Heart left ventricle (tissue), 13 donors: ENCODE measurements around the gene FSD2.

ENCODE experiments used
- CTCF ChIP-seq, 12 donors: fragments of 200-600 bp; sonication (generic) in 4 of 12; IDR thresholded peaks; one replicate each; pipeline versions ENCODE4 v1.5.0 to v1.8.0; 2018 to 2022; ENCODE audit warnings: antibody characterized with exemption in 12 of 12, mild to moderate bottlenecking in 5 of 12
- POLR2A ChIP-seq, 2 donors: fragments of 450-650 bp; IDR thresholded peaks; one replicate each; pipeline ENCODE4 v1.6.1; 2017; ENCODE audit warnings: antibody characterized with exemption in 2 of 2, mild to moderate bottlenecking in 2 of 2, moderate library complexity in 2 of 2
- donor health status: ischemic (EF 13 %, LVEDD 7.1; RV severe dilation, severe dysfunction).
- donor health status: DM: no; HTN: yes; CAD: no.
- donor health status: DM: no; HTN: no; CAD: no.
- donor health status: ischemic (EF 25% LVEDD 6.9; RV normal size, moderate dysfunction).
- donor health status: ischemic (EF 25% LVEDD 5.7; RV mildly dilated, moderate dysfunction).
- donor health status: ischemic (EF 35%, LVEDD 5.7; RV mildly dilated, moderate dysfunction).
- donor health status: nonischemic (EF 11% LVEDD 7.7; RV severe dilation, severe dysfunction).
- donor health status: DM: yes; HTN: yes; CAD: no.
- donor health status: PGD.
- donor health status: ischemic (EF 29% LVEDD 5.4; RV normal size, mild dysfunction).
- donor health status: nonischemic (EF 23%, LVEDD 6.1; RV moderate dilation, normal function).

GRCh38 chr15:82764117-82764490 lies 41.8 kb downstream of the FSD2 start:
- no peak for TF ChIP-seq CTCF (IDR thresholded peaks at IDR 0.05)
- TF ChIP-seq POLR2A (IDR thresholded peaks at IDR 0.05), result no peak
